HCT116 (cell line): ENCODE data around the gene ZNF212. TPM values are rescaled to one million over a fixed set of nuclear protein-coding genes. Genes with fewer than 3 reads are reported as not detected.

ENCODE experiments used
- ATAC-seq: fragments of 200-7000 bp; cut with Tn5 transposase; 2 replicates; pipeline ENCODE4 v1.9.1; 2020; ENCODE audit warnings: mild to moderate bottlenecking, moderate library complexity
- BruUV-seq: library from RNA; stranded (reverse); fragments of 400-500 nt; replicated peaks from 2 replicates; lab custom pipeline; 2021; lab: Mats Ljungman, UMichigan
- CTCF ChIA-PET: fragments of 300-600 bp; sonication (Branson Sonifier 250); formaldehyde crosslinking; loops from one replicate; lab custom pipeline; 2021; ENCODE audit warnings: antibody characterized with exemption; lab: Charles Lee
- POLR2A ChIA-PET: fragments of 300-600, 350-600 bp; sonication (Branson Sonifier 250); formaldehyde crosslinking; loops from one replicate; lab custom pipeline; 2021; ENCODE audit warnings: antibody characterized with exemption; lab: Charles Lee
- RAD21 ChIA-PET, 2 experiments: fragments of 300-600 bp; sonication (Branson Sonifier 250); formaldehyde crosslinking; loops; one replicate each; lab custom pipeline; 2023; ENCODE audit warnings: low total read pairs in 2 of 2; ENCODE audit not compliant: uncharacterized antibody in 2 of 2, unreplicated experiment in 2 of 2, low non-redundant PET in 1 of 2; lab: Charles Lee
- DNase-seq: peaks from one replicate; pipeline ENCODE4 v3.0.0-alpha.2; 2010; ENCODE audit warnings: low read depth, low spot score
- H2AFZ ChIP-seq: fragments of 200-600 bp; shearing (Covaris generic), sonication (generic); 2 replicates; pipeline ENCODE4 v1.6.1; 2017; ENCODE audit warnings: low read depth, mixed run types, mixed read lengths, antibody characterized with exemption, low read length; ENCODE audit not compliant: poor library complexity, severe bottlenecking
- H3K27ac ChIP-seq: 2 replicates; pipeline ENCODE4 v1.5.1; 2012; ENCODE audit warnings: low read depth, low read length
- H3K27me3 ChIP-seq: fragments of 200-600 bp; sonication (generic); 2 replicates; pipeline ENCODE4 v1.6.1; 2016; ENCODE audit warnings: mixed run types, low read length, mixed read lengths; ENCODE audit not compliant: insufficient read depth
- H3K36me3 ChIP-seq, 2 experiments: fragments of 200-500 bp in 1 of 2; fragments of 200-600 bp in 1 of 2; sonication (Bioruptor generic) in 1 of 2; sonication (generic) in 1 of 2; 2 replicates each; pipeline versions ENCODE4 v1.5.1 to v1.6.1; 2014 to 2016; ENCODE audit warnings: low read length in 2 of 2, inconsistent platforms in 1 of 2, mixed read lengths in 1 of 2, mixed run types in 1 of 2; ENCODE audit not compliant: insufficient read depth in 2 of 2, control insufficient read depth in 1 of 2
- H3K4me1 ChIP-seq, 2 experiments: fragments of 200-600 bp in 1 of 2; sonication (generic) in 1 of 2; 2 replicates each; pipeline versions ENCODE4 v1.5.1 to v1.6.1; 2012 to 2017; ENCODE audit warnings: low read length in 2 of 2, inconsistent platforms in 1 of 2, mild to moderate bottlenecking in 1 of 2, mixed read lengths in 1 of 2, mixed run types in 1 of 2, moderate library complexity in 1 of 2; ENCODE audit not compliant: insufficient read depth in 2 of 2, control insufficient read depth in 1 of 2
- H3K4me2 ChIP-seq: fragments of 200-600 bp; sonication (generic); 2 replicates; pipeline ENCODE4 v1.6.1; 2017; ENCODE audit warnings: mixed run types, low read length, mixed read lengths
- H3K4me3 ChIP-seq, 2 experiments: fragments of 200-600 bp in 1 of 2; sonication (generic) in 1 of 2; replicated peaks in 1 of 2; 2 replicates each; pipeline ENCODE4 v1.5.1; 2011 to 2016; ENCODE audit warnings: low read length in 2 of 2, control low read depth in 1 of 2, low read depth in 1 of 2, mild to moderate bottlenecking in 1 of 2, mixed read lengths in 1 of 2, mixed run types in 1 of 2
- H3K79me2 ChIP-seq: fragments of 200-600 bp; sonication (generic); 2 replicates; pipeline ENCODE4 v1.6.1; 2017; ENCODE audit warnings: mild to moderate bottlenecking, mixed run types, low read length, moderate library complexity, mixed read lengths; ENCODE audit not compliant: insufficient read depth
- H3K9ac ChIP-seq: fragments of 200-600 bp; sonication (generic); 2 replicates; pipeline ENCODE4 v1.6.1; 2016; ENCODE audit warnings: low read length, mixed read lengths
- H3K9me2 ChIP-seq: fragments of 200-600 bp; sonication (generic), shearing (Covaris generic); 2 replicates; pipeline ENCODE4 v1.6.1; 2017; ENCODE audit warnings: mixed run types, mild to moderate bottlenecking, moderate library complexity; ENCODE audit not compliant: insufficient read depth
- H3K9me3 ChIP-seq, 2 experiments: fragments of 200-500 bp in 1 of 2; fragments of 200-600 bp in 1 of 2; sonication (Bioruptor generic) in 1 of 2; sonication (generic) in 1 of 2; 2 replicates each; pipeline ENCODE4 v1.6.1; 2014 to 2017; ENCODE audit warnings: low read length in 2 of 2, mixed read lengths in 2 of 2, inconsistent platforms in 1 of 2, low read depth in 1 of 2, mild to moderate bottlenecking in 1 of 2, mixed run types in 1 of 2, moderate library complexity in 1 of 2; ENCODE audit not compliant: control insufficient read depth in 1 of 2, insufficient read depth in 1 of 2
- H4K20me1 ChIP-seq: fragments of 200-600 bp; sonication (generic), shearing (Covaris generic); 2 replicates; pipeline ENCODE4 v1.6.1; 2017; ENCODE audit warnings: mixed run types, mild to moderate bottlenecking, moderate library complexity; ENCODE audit not compliant: insufficient read depth
- ATF3 ChIP-seq: IDR thresholded peaks from 2 replicates; pipeline ENCODE4 v1.6.1; 2012
- CBX3 ChIP-seq: IDR thresholded peaks from 2 replicates; pipeline ENCODE4 v1.6.1; 2012; ENCODE audit warnings: low read depth
- CEBPB ChIP-seq: IDR thresholded peaks from 2 replicates; pipeline ENCODE4 v1.6.1; 2012; ENCODE audit warnings: low read depth
- EGR1 ChIP-seq: IDR thresholded peaks from 2 replicates; pipeline ENCODE4 v1.6.1; 2012; ENCODE audit warnings: low read depth
- ELF1 ChIP-seq: IDR thresholded peaks from 2 replicates; pipeline ENCODE4 v1.6.1; 2012; ENCODE audit warnings: low read depth, borderline replicate concordance
- EZH2phosphoT487 ChIP-seq: fragments of 200-600 bp; IDR thresholded peaks from 2 replicates; pipeline ENCODE4 v1.6.1; 2018; ENCODE audit warnings: antibody characterized with exemption, borderline replicate concordance
- FOSL1 ChIP-seq: IDR thresholded peaks from 2 replicates; pipeline ENCODE4 v1.6.1; 2012; ENCODE audit warnings: low read depth
- JUND ChIP-seq: IDR thresholded peaks from 2 replicates; pipeline ENCODE4 v1.6.1; 2012
- MAX ChIP-seq: IDR thresholded peaks from 2 replicates; pipeline ENCODE4 v1.6.1; 2012
- POLR2AphosphoS5 ChIP-seq: IDR thresholded peaks from 2 replicates; pipeline ENCODE4 v1.6.1; 2011; ENCODE audit warnings: mild to moderate bottlenecking, low read depth, low read length, moderate library complexity
- SIN3A ChIP-seq: IDR thresholded peaks from 2 replicates; pipeline ENCODE4 v1.6.1; 2012; ENCODE audit warnings: low read depth
- SP1 ChIP-seq: IDR thresholded peaks from 2 replicates; pipeline ENCODE4 v1.6.1; 2012; ENCODE audit warnings: low read depth
- ZBTB33 ChIP-seq: IDR thresholded peaks from 2 replicates; pipeline ENCODE4 v1.6.1; 2011; ENCODE audit warnings: mild to moderate bottlenecking, low read length, moderate library complexity; ENCODE audit not compliant: insufficient replicate concordance; ENCODE audit errors: extremely low read depth
- ZNF274 ChIP-seq: fragments of 200-500 bp; sonication (Bioruptor generic); IDR thresholded peaks from 2 replicates; pipeline ENCODE4 v1.6.1; 2014; ENCODE audit warnings: mild to moderate bottlenecking, low read depth, low read length, inconsistent platforms
- intact Hi-C: fragments of 100-400 bp; cut with micrococcal nuclease; formaldehyde crosslinking; loops from 2 replicates; pipeline ENCODE4 v1.10.0; 2022
- total RNA-seq: library from RNA; stranded (reverse); gene quantifications from one replicate; pipeline ENCODE4 v1.2.1, GENCODE V29; 2021; ENCODE audit not compliant: unreplicated experiment

Gene ZNF212
- total RNA-seq, 1 experiment from 2014 or later: 13.7 TPM

- no peaks in the 10 kb centered on the region for H3K4me1 ChIP-seq
- no peaks in the 10 kb centered on the region for H3K9me3 ChIP-seq
- H3K9ac ChIP-seq: no peak overlapping the region
- TF ChIP-seq JUND (no peak), CEBPB (no peak), EGR1 (no peak), CBX3 (no peak), MAX (no peak), SIN3A (no peak), POLR2AphosphoS5 (no peak), ATF3 (no peak), ZBTB33 (no peak), FOSL1 (no peak), ELF1 (no peak), ZNF274 (no peak), SP1 (no peak), EZH2phosphoT487 (no peak)
- POLR2A ChIA-PET: no interaction called here
- no peaks in the 10 kb centered on the region for H3K27me3 ChIP-seq
- DNase-seq (no peak), ATAC-seq (no peak)
- RAD21 ChIA-PET: no interaction called here
- H4K20me1 ChIP-seq: no peaks in the 10 kb centered on the region
- H2AFZ ChIP-seq: no peak overlapping the region
- H3K4me2 ChIP-seq: no peak overlapping the region
- CTCF ChIA-PET: no interaction called here
- no TSS peak for BruUV-seq
- H3K9me2 ChIP-seq: no peaks in the 10 kb centered on the region
- intact Hi-C loops: no loop called here
- no peak overlapping the region for H3K4me3 ChIP-seq
- no peak overlapping the region for H3K27ac ChIP-seq
- peaks cover 16 to 33% of the 10 kb centered on the region in 2 experiments; a peak in 2 of 4 replicates for H3K36me3 ChIP-seq
- no peaks in the 10 kb centered on the region; the same call in 1 of the 2 replicates for H3K79me2 ChIP-seq
Measured at GRCh38 chr7:149220534-149220933, 18.9 kb upstream of the ZNF212 start.
